Ectodermal cell (in vitro differentiated cells): ENCODE results near the gene MAPK14.
"Not testable (repeated sequence)": the region's sequence is repeated elsewhere in the genome, so short reads cannot be mapped to it uniquely, and the experiment has no call there.

Experiments used
- H3K27ac ChIP-seq: 2 replicates; pipeline ENCODE4 v1.7.0; 2013; ENCODE audit warnings: mild to moderate bottlenecking, low read depth, low read length; ENCODE audit not compliant: insufficient read depth, poor library complexity, severe bottlenecking
- H3K27me3 ChIP-seq: 2 replicates; pipeline ENCODE4 v1.7.0; 2013; ENCODE audit warnings: mild to moderate bottlenecking, low read length; ENCODE audit not compliant: insufficient read depth, control insufficient read depth, poor library complexity, severe bottlenecking
- H3K36me3 ChIP-seq: one replicate; pipeline ENCODE4 v1.7.0; 2013; ENCODE audit warnings: low read length; ENCODE audit not compliant: control insufficient read depth, insufficient read depth
- H3K4me1 ChIP-seq: one replicate; pipeline ENCODE4 v1.7.0; 2013; ENCODE audit warnings: low read length; ENCODE audit not compliant: control insufficient read depth, insufficient read depth
- H3K4me3 ChIP-seq: 2 replicates; pipeline ENCODE4 v1.7.0; 2013; ENCODE audit warnings: low read depth, low read length, control low read depth; ENCODE audit not compliant: insufficient read depth
- H3K9me3 ChIP-seq: 2 replicates; pipeline ENCODE4 v1.7.0; 2013; ENCODE audit warnings: mild to moderate bottlenecking, low read length, moderate library complexity; ENCODE audit not compliant: control insufficient read depth
- WGBS, 2 experiments: methylation state at CpG; one replicate each; pipeline ENCODE4 v1.1.7; 2013; ENCODE audit warnings: missing lambda C conversion rate in 2 of 2; 5-methylcytosine and 5-hydroxymethylcytosine counted together

MAPK14 gene

GRCh38 chr6:36076178-36077063 lies 48.8 kb downstream of the MAPK14 start:
- Histone ChIP-seq H3K27ac (no peak overlapping the region), H3K4me3 (no peak overlapping the region), H3K9me3 (peaks cover under 1% of the 10 kb centered on the region), H3K36me3 (peaks cover 21% of the 10 kb centered on the region), H3K4me1 (no peaks in the 10 kb centered on the region), H3K27me3 (no peaks in the 10 kb centered on the region)
- 98 to 100% methylated on average over 3 of the region's 3 CpGs for WGBS, 2 experiments

DNA sequence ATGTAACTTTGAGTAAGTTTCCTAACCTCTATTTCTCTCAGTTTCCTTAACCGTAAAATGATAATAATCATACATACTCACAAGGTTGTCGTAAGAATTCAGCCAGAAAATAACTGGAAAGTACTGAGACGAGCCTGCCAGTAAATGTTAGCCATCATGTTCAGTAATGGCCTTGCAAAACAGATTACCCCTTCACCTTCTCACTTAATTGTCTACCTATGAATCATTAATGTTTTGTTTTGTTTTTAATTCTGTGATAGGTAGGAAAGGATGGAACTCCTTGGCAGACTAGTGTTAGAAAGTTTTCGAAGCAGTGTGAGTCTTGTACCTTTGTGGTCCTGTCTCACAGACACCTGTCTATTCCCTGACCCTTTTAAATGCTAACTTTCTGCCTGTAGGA lies 50.6 kb downstream of the MAPK14 start:
- H3K36me3 ChIP-seq, result peaks cover 35% of the 10 kb centered on the region
- peaks cover 2% of the 10 kb centered on the region for H3K9me3 ChIP-seq
- 95% methylated on average over 4 of the region's 4 CpGs for WGBS, 2 experiments
- no peak overlapping the region for H3K27ac ChIP-seq
- no peak overlapping the region for H3K4me3 ChIP-seq
- no peaks in the 10 kb centered on the region for H3K27me3 ChIP-seq
- H3K4me1 ChIP-seq, result no peaks in the 10 kb centered on the region

GRCh38 chr6:36079601-36080000 lies 52.0 kb downstream of the MAPK14 start:
- Histone ChIP-seq H3K9me3 (peaks cover 2% of the 10 kb centered on the region), H3K27ac (no peak overlapping the region), H3K36me3 (peaks cover 49% of the 10 kb centered on the region), H3K27me3 (no peaks in the 10 kb centered on the region), H3K4me3 (no peak overlapping the region), H3K4me1 (no peaks in the 10 kb centered on the region)
- 94 to 100% methylated on average over 2 of the region's 2 CpGs for WGBS, 2 experiments

GRCh38 chr6:36082318-36082717 lies 54.7 kb downstream of the MAPK14 start:
- no peaks in the 10 kb centered on the region for H3K27me3 ChIP-seq
- H3K36me3 ChIP-seq, result peaks cover 55% of the 10 kb centered on the region
- WGBS, 2 experiments, result 85 to 100% methylated on average over 1 of the region's 1 CpG

DNA sequence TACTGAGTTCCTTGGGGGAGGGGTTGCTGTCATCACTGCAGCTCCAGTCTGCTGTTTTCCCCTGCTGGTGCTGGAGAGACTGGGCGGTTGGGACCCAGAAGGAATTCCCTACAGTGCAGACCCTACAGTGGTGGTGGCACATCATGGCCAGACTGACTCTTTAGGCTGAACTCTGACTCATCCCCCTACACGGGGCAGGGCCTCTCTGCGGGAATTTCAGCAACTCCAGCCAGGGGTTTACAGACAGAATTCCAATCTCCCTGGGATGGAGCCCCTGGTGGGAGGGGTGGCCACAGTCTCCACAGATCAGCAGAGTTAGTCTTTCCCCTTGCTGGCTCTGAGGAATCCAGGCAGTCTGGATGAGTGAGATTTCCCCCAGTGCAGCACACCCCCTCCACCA lies 55.8 kb downstream of the MAPK14 start:
- no peaks in the 10 kb centered on the region for H3K4me1 ChIP-seq
- 94 to 97% methylated on average over 3 of the region's 3 CpGs for WGBS, 2 experiments
- H3K9me3 ChIP-seq, result peaks cover 2% of the 10 kb centered on the region
- peaks cover 55% of the 10 kb centered on the region for H3K36me3 ChIP-seq
- no peak overlapping the region for H3K27ac ChIP-seq
- H3K27me3 ChIP-seq, result no peaks in the 10 kb centered on the region
- no peak overlapping the region for H3K4me3 ChIP-seq

More at GRCh38 chr6:36082318-36082717, 54.7 kb downstream of the MAPK14 start:
- no peaks in the 10 kb centered on the region for H3K4me1 ChIP-seq
- H3K4me3 ChIP-seq, result no peak overlapping the region
- no peak overlapping the region for H3K27ac ChIP-seq
- peaks cover 2% of the 10 kb centered on the region for H3K9me3 ChIP-seq

- not testable (repeated sequence) for H3K9me3 ChIP-seq, H3K4me1 ChIP-seq, H3K4me3 ChIP-seq, H3K27me3 ChIP-seq, H3K27ac ChIP-seq
- peaks cover 20% of the 10 kb centered on the region for H3K36me3 ChIP-seq
- 92 to 93% methylated on average over 5 of the region's 5 CpGs for WGBS, 2 experiments
Observed at GRCh38 chr6:36088204-36088603, 60.6 kb downstream of the MAPK14 start.

DNA sequence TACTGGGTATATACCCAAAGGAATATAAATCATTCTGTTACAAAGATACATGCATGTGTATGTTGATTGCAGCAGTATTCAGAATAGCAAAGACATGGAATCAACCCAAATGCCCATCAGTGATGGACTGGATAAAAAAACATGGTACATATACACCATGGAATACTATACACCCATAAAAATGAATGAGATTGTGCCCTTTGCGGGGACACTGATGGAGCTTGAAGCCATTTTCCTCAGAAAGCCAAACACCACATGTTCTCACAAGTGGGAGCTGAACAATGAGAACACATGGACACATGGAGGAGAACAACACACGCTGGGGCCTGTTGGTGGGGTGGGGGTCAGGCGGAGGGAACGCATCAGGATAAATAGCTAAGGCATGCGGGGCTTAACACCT lies 61.4 kb downstream of the MAPK14 start:
- Histone ChIP-seq H3K27me3 (no peaks in the 10 kb centered on the region), H3K27ac (no peak overlapping the region), H3K36me3 (peaks cover 11% of the 10 kb centered on the region), H3K4me3 (no peak overlapping the region), H3K4me1 (no peaks in the 10 kb centered on the region), H3K9me3 (no peaks in the 10 kb centered on the region)
- 98 to 99% methylated on average over 5 of the region's 5 CpGs for WGBS, 2 experiments

DNA sequence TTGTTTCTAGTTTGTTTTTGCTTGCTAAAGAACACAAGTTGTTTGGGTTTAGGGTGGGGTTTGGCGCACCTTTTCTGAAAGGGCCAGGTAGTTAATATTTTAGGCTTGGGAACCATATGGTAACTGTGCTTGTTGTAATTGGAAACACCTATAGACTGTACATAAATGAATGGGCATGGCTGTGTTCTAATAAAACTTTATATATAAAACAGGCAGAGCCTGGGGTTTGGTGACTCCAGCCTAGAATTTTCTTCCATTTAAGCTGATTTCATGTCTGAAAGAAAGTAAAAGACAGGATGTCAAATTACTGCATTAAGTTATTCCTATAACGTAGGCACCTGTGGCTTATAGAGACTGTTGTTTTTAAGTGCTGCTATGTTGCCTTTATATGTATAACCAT lies 66.6 kb downstream of the MAPK14 start:
- H3K9me3 ChIP-seq, result no peaks in the 10 kb centered on the region
- H3K27ac ChIP-seq, result no peak overlapping the region
- H3K4me3 ChIP-seq, result no peak overlapping the region
- no peaks in the 10 kb centered on the region for H3K4me1 ChIP-seq
- no peaks in the 10 kb centered on the region for H3K27me3 ChIP-seq
- H3K36me3 ChIP-seq, result no peaks in the 10 kb centered on the region
- 97 to 100% methylated on average over 1 of the region's 2 CpGs for WGBS, 2 experiments

DNA sequence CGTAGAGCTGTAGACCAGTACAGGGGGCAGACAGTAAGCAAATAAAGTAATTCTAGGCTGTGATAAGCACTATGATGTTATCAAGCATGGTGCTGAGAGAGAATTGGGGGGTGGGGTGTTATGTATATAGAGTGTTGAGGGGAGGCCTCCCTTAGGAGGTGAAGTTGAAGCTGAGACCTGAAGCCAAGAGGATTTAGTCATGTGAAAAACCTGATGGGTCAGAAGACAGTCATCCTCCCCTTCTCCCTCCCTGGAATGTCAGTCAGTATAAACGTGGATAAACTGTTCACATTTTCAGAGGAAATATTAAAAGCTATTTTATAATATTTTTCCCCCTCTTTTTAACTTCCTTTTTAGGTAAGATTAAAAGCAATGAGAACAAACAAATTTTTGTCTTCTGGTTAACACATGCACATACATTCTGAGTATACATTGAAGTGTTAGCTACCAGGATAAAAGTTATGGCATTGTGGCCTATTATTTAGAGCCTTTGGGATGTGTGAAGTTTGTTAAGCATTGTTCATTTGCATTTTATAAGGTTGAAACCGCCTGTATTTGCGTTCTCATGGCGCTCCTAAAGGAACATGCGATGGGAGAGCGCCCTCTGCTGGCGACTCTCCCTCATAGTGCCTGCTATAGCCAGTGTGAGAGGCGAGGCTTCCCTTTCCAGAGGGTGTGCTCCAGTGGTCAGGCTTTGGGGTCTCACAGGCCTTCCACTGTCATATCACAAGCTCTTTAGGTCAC lies 67.3 kb downstream of the MAPK14 start:
- H3K27me3 ChIP-seq, result no peaks in the 10 kb centered on the region
- no peaks in the 10 kb centered on the region for H3K4me1 ChIP-seq
- WGBS, 2 experiments, result 14 to 15% methylated on average over 8 of the region's 9 CpGs
- no peak overlapping the region for H3K4me3 ChIP-seq
- no peak overlapping the region for H3K27ac ChIP-seq
- no peaks in the 10 kb centered on the region for H3K36me3 ChIP-seq
- H3K9me3 ChIP-seq, result no peaks in the 10 kb centered on the region
